ENCODE results near the gene PLAGL2.
"Not testable (repeated sequence)": the region's sequence is repeated elsewhere in the genome, so short reads cannot be mapped to it uniquely, and the experiment has no call there.

PLAGL2 gene

DNA sequence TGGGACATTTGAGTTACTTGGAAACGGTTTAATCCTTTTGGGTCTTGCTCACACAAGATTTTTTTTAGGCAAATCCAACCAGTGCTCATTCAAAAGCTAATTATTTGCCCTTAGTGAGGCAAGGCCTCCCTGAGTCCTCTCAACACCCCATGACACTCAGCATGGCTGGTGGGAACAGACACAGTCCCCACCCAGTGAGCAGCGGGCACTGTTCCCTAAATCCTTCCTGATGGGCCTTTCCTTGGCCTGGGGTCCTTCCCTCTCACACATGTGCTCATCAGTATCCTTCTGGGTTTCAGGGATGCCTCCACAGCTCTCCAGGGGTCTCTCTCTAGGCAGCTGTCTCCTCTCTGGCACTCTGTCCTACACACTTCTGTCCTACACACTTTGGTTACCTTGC lies 28.0 kb downstream of the PLAGL2 start:
- DNase-seq: no peak

DNA sequence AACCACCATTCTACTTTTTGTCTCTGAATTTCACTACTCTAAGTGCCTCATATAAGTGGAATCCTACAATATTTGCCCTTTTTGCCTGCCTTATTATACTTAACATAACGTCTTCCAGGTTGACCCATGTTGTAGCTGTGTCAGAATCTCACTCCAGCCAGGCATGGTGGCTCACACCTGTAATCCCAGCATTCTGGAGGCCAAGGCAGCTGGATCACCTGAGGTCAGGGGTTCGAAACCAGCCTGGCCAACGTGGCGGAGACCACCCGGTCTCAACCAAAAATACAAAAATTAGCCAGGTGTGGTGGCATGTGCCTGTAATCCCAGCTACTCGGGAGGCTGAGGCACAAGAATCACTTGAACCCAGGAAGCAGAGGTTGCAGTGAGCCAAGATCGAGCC lies 29.8 kb downstream of the PLAGL2 start:
- DNase-seq: not testable (repeated sequence)

DNA sequence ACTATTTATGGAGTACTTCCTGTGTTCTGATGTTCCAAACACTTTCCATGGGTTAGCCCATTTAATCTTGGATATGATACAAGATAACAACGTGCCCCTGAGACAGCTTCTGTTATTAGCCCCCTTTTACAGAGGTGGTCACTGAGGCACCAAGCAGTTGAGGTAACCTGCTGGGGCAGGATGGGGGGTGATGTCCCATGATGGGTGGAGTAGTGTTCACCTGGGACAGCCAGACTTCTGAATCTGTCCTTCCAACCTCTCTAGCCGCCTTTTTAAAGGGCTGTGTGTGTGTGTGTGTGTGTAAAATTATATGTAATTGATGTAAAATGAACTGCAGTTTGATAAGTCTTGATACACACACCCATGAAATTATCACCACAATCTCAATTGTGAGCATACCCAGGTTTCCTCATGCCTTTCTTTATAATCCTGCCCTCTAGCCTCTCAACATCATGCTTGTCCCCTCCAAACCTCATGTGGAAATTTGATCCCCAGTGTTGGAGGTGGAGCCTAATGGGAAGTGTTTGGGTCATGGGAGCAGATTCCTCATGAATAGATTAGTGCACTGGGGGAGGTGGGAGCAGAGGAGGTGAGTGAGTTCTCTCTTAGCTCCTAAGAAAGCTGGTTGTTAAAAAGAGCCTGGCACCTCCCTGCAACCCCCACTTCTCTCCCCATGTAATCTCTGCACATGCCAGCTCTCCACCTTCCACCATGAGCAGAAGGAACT lies 39.2 kb downstream of the PLAGL2 start:
- DNase-seq: no peak

DNA sequence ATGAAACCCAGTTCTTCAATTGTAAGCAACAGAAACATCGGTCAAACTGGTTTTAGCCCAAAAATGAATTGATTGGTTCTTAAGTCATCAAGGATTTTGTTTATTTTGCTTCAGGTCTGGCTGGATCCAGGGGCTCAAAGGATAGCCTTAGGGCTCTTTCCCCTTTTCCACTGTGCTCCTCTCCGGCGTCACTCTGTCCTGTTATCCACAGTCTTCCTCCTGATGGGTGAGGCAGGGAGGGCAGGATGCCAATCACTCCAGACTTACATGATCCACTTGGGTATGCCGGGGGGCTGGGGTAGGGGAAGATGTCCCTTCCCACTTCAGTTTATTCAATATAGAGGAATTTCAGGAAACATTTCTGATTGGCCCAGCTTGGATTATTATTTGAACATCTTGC lies 40.0 kb downstream of the PLAGL2 start:
- DNase-seq: no peak

DNA sequence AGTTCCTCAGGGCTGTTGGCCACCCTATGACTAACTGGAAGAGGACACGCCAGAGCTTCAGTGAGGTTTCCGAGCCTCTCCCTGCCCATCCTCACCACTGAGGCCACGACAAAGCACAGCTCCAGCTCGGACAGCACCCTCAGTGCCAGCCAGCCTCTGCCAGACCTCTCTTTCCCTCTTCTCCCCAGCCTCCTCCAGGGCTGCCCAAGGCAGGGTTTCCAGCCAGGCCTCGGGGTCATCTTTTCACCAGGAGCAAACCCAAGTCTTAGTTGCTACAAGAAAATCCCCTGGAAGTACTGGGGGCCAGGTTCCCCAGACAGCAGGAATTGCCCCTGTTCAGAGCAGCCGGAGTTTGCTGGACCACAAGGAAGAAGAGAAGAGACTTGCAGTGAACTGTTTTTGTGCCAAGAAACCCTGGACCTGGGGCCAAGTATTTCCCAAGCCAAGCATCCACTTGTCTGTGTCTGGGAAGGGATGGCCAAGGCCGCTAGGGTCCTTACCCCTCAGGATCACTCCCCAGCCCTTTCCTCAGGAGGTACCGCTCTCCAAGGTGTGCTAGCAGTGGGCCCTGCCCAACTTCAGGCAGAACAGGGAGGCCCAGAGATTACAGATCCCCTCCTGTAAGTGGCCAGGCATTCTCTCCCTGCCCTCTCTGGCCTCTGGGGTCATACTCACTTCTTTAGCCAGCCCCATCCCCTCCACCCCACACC lies 41.6 kb downstream of the PLAGL2 start:
- DNase-seq: no peak

DNA sequence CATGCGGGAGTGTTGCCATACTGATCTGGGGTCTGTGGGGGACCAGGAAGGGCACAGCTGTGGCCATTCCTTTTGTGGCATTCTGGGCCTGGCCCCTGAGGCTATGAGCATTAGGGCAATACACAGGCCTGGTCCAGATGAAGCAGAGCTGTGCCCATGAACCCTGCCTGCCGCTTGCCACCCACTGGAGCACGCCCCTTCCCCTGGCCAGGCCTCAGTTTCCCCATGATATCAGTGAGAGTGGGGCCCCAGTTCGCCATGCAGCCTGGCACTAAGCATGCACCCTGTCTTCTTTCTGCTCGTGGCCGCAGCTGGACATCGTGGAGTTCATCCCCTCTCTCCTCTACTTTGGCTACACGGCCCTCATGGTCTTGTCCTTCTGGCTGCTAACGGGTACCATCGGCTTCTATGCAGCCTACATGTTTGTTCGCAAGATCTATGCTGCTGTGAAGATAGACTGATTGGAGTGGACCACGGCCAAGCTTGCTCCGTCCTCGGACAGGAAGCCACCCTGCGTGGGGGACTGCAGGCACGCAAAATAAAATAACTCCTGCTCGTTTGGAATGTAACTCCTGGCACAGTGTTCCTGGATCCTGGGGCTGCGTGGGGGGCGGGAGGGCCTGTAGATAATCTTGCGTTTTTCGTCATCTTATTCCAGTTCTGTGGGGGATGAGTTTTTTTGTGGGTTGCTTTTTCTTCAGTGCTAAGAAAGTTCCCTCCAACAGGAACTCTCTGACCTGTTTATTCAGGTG lies 42.4 kb downstream of the PLAGL2 start:
- DNase-seq: no peak

DNA sequence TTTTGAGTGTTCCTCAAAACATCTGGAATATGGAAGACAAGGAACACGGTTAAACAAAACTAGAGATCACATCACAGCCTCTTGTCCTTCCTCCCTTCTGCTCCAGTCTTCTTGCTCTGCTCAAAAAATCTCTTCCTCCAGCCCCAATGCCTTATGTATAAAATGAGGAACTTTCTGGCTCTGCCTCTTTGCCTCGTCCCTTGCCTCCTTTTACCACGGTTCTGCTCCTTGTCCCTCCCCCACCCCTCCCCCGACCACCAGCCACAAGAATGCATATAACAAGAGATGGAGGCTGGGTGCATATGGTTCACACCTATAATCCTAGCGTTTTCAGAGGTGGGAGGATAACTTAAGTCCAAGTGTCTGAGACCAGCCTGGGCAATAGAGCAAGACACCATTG lies 43.6 kb downstream of the PLAGL2 start:
- no peak for DNase-seq

DNA sequence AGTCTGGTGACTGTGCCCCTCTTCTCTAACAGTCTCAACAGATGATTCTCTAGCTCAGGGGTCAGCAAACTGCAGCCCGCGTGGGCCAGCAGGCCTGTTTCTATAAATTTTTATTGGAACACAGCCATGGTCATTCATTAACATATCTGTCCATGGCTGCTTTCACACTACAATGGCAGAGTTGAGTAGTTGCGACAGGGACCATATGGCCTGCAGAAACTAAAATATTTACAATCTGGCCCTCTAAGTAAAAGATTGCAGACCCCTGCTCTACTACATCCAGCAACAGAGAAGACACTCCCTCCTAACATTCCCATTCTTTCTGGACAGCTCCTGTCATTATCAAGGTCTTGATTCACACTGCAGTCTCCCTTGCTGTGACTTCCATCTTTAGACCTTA lies 45.2 kb downstream of the PLAGL2 start:
- DNase-seq: no peak

DNA sequence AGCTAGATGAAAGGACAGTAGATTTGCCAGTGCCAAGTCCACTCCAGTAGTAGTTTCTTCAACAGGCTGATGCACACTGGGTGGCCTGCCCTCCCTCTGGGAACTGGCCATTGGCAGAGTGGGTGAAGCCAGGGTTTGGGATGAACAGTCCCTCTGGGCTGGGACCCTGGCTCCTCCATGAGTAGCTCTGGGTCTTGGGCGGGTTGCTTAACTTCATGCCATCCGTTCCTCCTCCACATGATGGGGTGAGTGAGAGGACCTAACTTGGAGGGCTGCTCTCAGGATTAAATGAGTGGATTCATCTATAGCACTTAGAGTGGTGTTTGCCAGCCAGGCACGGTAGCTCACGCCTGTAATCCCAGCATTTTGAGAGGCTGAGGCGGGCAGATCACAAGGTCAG lies 47.2 kb downstream of the PLAGL2 start:
- no peak for DNase-seq

DNA sequence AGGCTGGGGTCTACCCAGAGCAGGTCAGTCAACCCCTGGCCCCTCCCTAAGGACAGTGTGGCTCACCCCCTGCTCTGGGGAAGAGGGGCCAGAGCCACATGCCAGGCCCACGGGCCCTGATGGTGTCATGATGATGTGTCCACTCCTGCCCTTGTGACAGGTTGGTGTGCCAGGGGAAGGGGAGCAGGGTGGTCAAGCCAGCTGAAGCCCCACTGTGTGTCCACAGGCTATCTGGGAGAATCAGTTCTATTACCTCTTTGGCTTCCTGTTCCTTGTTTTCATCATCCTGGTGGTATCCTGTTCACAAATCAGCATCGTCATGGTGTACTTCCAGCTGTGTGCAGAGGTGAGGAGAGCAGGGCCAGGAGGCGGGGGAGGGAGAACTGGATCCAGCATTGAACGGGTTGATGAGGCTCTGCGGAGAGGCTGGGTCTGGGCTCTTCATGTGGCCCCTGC lies 47.7 kb downstream of the PLAGL2 start:
- no peak for DNase-seq

DNA sequence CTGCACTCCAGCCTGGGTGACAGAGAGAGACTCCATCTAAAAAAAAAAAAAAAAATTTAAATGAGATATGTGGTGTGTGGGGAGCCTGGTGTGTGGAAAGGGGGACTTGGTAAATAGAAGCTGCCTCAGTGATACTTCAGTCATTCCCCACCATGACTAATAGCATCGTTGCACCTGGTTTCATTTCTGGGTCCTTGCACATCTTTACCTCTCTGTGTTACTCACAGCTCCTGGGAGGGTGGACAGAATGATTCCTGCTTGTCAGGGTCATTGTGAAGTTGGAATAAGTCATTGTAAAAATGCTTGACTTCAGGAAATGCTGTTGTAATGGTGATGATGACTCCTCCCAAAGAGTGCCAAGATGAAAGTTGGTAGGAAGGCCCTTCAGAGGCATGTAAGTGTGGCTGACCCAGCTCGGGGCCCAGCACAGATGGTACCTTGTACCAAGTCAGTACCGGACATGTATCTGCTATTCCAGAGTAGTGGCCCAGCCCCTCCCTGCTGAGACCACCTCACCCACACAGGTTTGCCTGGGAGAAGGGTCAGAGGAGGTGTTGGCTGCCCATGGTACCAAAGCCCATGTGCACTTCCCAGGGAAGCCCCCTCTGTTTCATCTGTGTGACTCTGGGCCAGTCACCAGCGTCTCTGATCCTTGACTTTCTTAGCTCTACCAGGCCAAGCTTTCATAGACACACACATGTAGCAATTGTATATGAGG lies 48.4 kb downstream of the PLAGL2 start:
- DNase-seq: no peak

DNA sequence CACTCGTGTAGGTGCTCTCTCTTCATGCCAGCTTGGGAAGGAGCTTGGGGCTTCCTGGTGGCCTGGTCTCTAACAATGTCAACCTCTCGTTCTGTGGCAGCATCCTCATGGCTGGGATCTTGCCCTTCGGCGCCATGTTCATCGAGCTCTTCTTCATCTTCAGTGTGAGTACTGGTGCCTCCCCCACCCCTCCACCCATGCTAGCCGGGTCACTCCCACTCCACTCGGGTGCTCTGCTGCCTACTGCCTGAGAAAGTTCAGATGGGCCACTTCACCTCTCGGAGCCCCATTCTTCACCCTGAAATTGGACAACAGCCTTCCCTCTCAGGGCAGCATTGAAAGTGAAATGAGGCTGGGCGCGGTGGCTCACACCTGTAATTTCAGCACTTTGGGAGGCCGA lies 49.2 kb downstream of the PLAGL2 start:
- DNase-seq: no peak

DNA sequence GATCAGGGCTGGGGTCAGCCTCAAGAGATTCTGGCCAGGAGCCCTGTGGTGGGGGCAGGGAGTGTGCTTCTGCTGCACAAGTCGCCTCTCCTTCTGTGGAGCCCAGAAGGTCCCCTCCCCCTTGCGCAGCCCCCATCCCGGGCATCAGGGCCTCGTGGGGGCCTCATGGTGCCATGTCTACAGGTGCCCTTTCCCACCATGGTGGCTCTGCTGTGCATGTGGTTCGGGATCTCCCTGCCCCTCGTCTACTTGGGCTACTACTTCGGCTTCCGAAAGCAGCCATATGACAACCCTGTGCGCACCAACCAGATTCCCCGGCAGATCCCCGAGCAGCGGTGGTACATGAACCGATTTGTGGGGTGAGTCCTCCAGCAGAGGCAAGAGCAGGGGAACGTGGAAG lies 49.9 kb downstream of the PLAGL2 start:
- DNase-seq: no peak

DNA sequence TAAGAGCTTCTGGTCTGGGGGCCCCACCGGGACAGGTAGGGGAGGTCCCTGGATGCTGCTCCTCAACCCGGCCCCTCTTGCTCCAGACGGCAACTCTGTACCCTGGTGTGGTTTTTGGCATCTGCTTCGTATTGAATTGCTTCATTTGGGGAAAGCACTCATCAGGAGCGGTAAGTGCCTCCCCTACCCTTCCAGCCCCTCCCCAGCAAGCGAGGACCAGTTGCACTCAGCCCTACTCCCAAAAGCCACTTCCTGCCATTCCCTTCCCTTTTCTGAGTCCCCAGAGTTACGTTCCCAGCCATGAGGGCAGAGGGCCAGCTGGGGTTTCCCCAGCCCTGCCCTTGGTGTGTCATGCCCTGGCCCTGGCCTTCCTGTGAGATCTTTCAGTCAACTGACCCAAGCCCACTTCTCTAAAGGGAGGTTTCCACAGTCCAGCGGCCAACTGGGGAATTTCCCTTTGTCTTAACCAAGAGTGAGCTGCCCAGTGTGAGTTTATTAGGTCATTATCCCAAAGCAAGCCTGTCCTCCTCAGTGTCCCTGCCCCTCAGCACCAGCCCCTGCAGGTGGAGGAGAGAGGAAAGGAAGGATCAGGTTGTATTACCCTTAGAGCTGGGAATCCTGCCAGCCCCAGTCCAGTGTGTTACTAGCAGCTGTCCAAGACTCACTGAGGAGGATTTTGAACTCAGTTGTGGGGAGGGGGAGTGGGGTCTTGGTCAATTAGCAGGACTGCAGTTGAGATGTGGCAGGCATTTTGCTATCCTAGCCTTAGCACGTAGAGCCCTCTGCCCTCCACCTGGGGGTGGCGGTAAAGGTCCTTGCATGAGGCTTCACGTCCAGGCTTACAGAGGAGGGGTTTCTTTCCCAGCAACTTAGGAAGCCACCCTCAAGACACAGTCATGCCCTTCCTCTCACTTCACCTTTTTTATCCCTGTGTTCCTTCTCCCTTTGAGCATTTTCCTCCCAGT lies 52.2 kb downstream of the PLAGL2 start:
- peak; percentile 14 for DNase-seq

DNA sequence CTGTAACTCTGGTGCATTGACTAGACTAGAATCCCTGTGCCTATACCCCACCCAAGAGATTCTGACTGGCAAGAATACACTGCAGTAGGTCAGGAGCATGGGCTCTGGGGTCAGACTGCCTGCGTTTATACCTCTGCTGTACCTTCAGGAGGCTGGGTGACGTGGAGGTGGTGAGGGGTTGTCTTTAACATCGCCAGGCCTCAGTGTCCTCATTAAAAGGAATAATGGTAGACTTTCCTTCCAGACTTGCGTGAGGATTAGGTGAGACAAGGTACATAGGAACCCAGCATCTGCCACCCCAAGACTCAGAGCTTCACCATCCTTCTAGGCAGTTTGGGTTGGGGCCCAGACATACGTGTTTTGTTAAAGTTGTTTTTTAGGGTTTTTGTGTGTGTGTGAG lies 53.8 kb downstream of the PLAGL2 start:
- no peak for DNase-seq

DNA sequence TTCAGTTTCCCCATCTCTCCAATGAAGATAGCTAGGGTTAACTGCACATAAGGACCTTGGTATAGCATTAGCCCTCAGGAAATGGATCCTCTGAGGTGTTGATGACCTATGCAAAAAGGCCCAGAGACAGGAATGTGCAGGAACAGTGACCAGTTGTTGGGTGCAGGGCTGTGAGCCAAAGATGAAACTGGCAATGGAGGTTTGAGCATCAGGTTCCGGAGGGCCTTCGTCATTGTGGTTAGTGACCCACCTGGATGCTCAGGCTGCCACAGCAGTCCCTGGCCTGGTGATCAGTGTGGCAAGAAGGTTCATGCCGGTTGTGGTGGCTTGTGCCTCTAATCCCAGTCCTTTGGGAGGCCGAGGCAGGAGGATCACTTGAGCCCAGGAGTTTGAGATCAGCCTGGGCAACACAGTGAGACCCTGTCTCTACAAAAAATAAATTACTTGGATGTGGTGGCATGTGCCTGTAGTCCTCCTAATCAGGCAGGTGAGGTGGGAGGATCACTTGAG lies 54.3 kb downstream of the PLAGL2 start:
- DNase-seq: no peak

DNA sequence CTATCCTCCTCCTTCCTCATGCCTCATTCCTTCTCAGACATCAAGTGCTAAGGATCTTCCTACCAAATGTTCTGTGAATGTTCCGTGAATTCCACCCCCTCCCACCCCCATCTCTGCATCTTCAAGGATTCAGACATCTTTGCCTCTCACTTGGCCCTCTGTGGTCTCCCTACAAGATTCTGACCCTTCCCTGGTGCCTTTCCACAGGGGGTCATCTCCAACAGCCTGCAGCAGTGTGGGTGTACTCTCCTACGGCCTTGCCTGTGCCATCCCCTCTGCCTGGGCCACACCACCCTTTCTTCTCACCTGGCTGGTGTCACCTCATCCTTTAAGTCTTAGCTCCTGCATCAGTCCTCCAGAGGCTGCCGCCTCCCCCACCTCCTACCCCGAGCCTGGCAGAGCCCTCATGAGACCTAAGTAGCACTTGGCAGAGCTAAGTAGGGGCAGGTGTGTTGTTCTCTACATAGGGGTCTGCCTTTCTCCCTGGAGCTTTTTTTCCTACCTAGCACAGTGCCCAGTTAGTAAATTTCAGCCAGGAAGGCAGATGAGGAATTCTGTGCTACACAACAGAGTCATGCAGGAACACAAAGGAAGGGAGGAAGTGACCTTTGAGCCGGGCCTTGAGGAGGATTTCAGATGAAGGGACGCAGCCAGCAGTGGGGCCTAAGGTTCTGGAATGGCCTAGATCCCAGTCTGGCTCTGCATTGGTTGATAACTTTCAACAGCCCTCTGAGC lies 55.0 kb downstream of the PLAGL2 start:
- no peak for DNase-seq

DNA sequence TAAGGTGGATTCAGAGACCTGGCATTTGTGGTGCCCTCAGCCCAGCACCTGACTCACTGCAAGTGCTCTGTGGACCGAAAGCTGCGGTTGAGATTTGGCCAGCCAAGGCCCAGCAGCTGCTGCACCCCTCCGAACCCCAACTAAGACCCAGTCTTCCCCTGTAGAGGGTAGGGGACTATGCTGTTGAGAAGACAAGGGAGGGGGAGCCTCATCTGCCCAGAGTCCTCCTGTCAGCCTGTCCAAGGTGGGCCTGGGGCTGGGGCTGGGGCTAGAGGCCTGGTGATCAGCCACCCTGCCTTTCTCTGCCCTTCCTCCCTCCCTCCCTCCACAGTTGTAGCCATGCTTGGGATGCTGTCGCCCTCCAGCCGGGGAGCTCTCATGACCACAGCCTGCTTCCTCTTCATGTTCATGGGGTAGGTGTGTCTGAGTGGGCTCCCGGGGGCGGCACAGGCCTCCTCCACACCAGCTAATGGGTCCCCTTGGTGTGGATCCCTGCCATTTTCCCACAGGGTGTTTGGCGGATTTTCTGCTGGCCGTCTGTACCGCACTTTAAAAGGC lies 57.2 kb downstream of the PLAGL2 start:
- no peak for DNase-seq

DNA sequence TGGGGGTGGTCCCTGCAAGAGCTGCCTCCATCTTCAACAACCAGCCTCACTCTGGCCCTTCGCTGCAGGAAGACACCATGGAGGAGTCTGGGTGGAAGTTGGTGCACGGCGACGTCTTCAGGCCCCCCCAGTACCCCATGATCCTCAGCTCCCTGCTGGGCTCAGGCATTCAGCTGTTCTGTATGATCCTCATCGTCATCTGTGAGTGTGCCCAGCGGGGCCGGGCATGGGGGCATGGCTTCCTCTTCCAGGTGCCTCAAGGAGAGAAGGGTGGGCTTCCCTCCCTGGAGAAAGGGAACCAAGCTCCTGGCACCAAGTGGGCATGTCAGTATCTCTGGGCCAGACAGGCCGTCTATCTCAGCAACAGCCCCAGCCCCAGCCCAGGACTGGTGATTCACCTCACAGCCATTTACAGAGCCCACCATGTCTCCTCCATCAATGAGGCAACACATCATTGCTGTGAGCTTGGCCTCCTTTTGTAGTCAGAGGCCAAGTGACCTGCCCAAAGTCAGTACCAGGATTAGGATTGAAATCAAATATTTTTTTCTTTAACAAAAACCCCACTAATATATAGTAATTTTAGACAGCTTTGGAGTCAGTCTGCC lies 57.9 kb downstream of the PLAGL2 start:
- DNase-seq: no peak

Data from activated CD4-positive, alpha-beta T cell treated with anti-CD3 and anti-CD28 coated beads, Interleukin-2, amount 50 U/mL, for 1 hour (primary cell).